DOHH2 (cell line): ENCODE data around the gene DUSP8.
A peak's percentile ranks its signal among the peaks of the same experiment; 100 is the strongest.
"Not testable (repeated sequence)": the region's sequence is repeated elsewhere in the genome, so short reads cannot be mapped to it uniquely, and the experiment has no call there.

Experiments
- H3F3A ChIP-seq: fragments of 200-600 bp; sonication (generic), shearing (Covaris generic); 2 replicates; pipeline ENCODE4 v1.6.0; 2016; ENCODE audit warnings: antibody characterized with exemption, mild to moderate bottlenecking; ENCODE audit not compliant: control insufficient read depth, insufficient read depth
- H3K27ac ChIP-seq: fragments of 200-600 bp; sonication (generic); 2 replicates; pipeline ENCODE4 v1.5.1; 2014; ENCODE audit warnings: low read depth, mild to moderate bottlenecking, low read length, moderate library complexity
- H3K27me3 ChIP-seq: fragments of 200-600 bp; sonication (generic); 2 replicates; pipeline ENCODE4 v1.6.1; 2014; ENCODE audit warnings: mild to moderate bottlenecking, low read length, mixed read lengths; ENCODE audit not compliant: control insufficient read depth
- H3K36me3 ChIP-seq: fragments of 200-600 bp; sonication (generic); 2 replicates; pipeline ENCODE4 v1.6.1; 2014; ENCODE audit warnings: mild to moderate bottlenecking, low read length, moderate library complexity, mixed read lengths; ENCODE audit not compliant: control insufficient read depth
- H3K4me1 ChIP-seq: fragments of 200-600 bp; sonication (generic); 2 replicates; pipeline ENCODE4 v1.6.1; 2014; ENCODE audit warnings: mild to moderate bottlenecking, low read length, mixed read lengths; ENCODE audit not compliant: control insufficient read depth
- H3K4me2 ChIP-seq: fragments of 200-600 bp; sonication (generic); 2 replicates; pipeline ENCODE4 v1.6.0; 2014; ENCODE audit warnings: mild to moderate bottlenecking, low read length, moderate library complexity
- H3K4me3 ChIP-seq: fragments of 200-600 bp; sonication (generic); 2 replicates; pipeline ENCODE4 v1.5.1; 2014; ENCODE audit warnings: mild to moderate bottlenecking, low read length, mixed read lengths
- H3K79me2 ChIP-seq: fragments of 200-600 bp; sonication (generic); 2 replicates; pipeline ENCODE4 v1.6.1; 2014; ENCODE audit warnings: mild to moderate bottlenecking, low read length, mixed read lengths; ENCODE audit not compliant: control insufficient read depth
- H3K9me2 ChIP-seq: fragments of 200-600 bp; sonication (generic); replicated peaks from 2 replicates; pipeline ENCODE4 v1.6.1; 2014; ENCODE audit warnings: mild to moderate bottlenecking, low read length, mixed read lengths; ENCODE audit not compliant: control insufficient read depth
- H3K9me3 ChIP-seq: fragments of 200-600 bp; sonication (generic); 2 replicates; pipeline ENCODE4 v1.6.1; 2014; ENCODE audit warnings: antibody characterized with exemption, low read length, mixed read lengths; ENCODE audit not compliant: control insufficient read depth, insufficient read depth
- H4K20me1 ChIP-seq: fragments of 200-600 bp; sonication (generic); 2 replicates; pipeline ENCODE4 v1.6.0; 2014; ENCODE audit warnings: low read depth, mild to moderate bottlenecking, antibody characterized with exemption, low read length, moderate library complexity; ENCODE audit not compliant: control insufficient read depth, insufficient read depth
- CTCF ChIP-seq: fragments of 200-600 bp; sonication (generic); IDR thresholded peaks from one replicate; pipeline ENCODE4 v1.5.1; 2014; ENCODE audit warnings: antibody characterized with exemption, mild to moderate bottlenecking, low read depth, low read length; ENCODE audit not compliant: poor library complexity, severe bottlenecking
- EZH2phosphoT487 ChIP-seq: fragments of 200-600 bp; sonication (generic); IDR thresholded peaks from 2 replicates; pipeline ENCODE4 v1.6.1; 2017; ENCODE audit warnings: borderline replicate concordance, mild to moderate bottlenecking, antibody characterized with exemption, low read length, moderate library complexity, mixed read lengths

DUSP8 gene

GRCh38 chr11:1576825-1577224 is 4.8 kb upstream of the DUSP8 start:
- Histone ChIP-seq H3K9me2 (no peaks in the 10 kb centered on the region), H3K4me2 (no peak overlapping the region), H3K9me3 (no peaks in the 10 kb centered on the region), H4K20me1 (no peaks in the 10 kb centered on the region), H3K4me3 (no peak overlapping the region), H3K79me2 (no peaks in the 10 kb centered on the region), H3K36me3 (no peaks in the 10 kb centered on the region), H3K27me3 (peaks cover 30% of the 10 kb centered on the region), H3K4me1 (peaks cover 21% of the 10 kb centered on the region), H3F3A (no peaks in the 10 kb centered on the region), H3K27ac (no peak overlapping the region)
- no peak for TF ChIP-seq CTCF
- no peak for TF ChIP-seq EZH2phosphoT487

- not testable (repeated sequence) for H3K4me3 ChIP-seq, H4K20me1 ChIP-seq, H3K4me2 ChIP-seq, H3K27ac ChIP-seq, H3K9me2 ChIP-seq, H3F3A ChIP-seq, H3K36me3 ChIP-seq, H3K9me3 ChIP-seq, H3K79me2 ChIP-seq
- peaks cover 28% of the 10 kb centered on the region for H3K4me1 ChIP-seq
- H3K27me3 ChIP-seq = peaks cover 37% of the 10 kb centered on the region
Measured at GRCh38 chr11:1575756-1576155, 3.7 kb upstream of the DUSP8 start.

- H3K9me3 ChIP-seq = no peaks in the 10 kb centered on the region
- no peaks in the 10 kb centered on the region for H3K79me2 ChIP-seq
- H3K4me3 ChIP-seq = no peak overlapping the region
- H3K4me2 ChIP-seq = peak overlapping the region; percentile 79
- H3K27ac ChIP-seq = no peak overlapping the region
- no peaks in the 10 kb centered on the region for H3F3A ChIP-seq
- no peaks in the 10 kb centered on the region for H4K20me1 ChIP-seq
- no peaks in the 10 kb centered on the region for H3K36me3 ChIP-seq
- H3K27me3 ChIP-seq = peaks cover 45% of the 10 kb centered on the region
- H3K9me2 ChIP-seq = no peaks in the 10 kb centered on the region
- no peak for TF ChIP-seq CTCF
- no peak for TF ChIP-seq EZH2phosphoT487
- H3K4me1 ChIP-seq = peaks cover 28% of the 10 kb centered on the region
Measured at GRCh38 chr11:1574933-1575242, 2.8 kb upstream of the DUSP8 start.

- peak overlapping the region; percentile 79 for H3K4me2 ChIP-seq
- H3K4me3 ChIP-seq = peak overlapping the region; percentile 61
- H3K79me2 ChIP-seq = no peaks in the 10 kb centered on the region
- H4K20me1 ChIP-seq = no peaks in the 10 kb centered on the region
- peaks cover 49% of the 10 kb centered on the region for H3K27me3 ChIP-seq
- H3F3A ChIP-seq = no peaks in the 10 kb centered on the region
- no peaks in the 10 kb centered on the region for H3K9me2 ChIP-seq
- no peak overlapping the region for H3K27ac ChIP-seq
- H3K4me1 ChIP-seq = peaks cover 28% of the 10 kb centered on the region
- H3K36me3 ChIP-seq = no peaks in the 10 kb centered on the region
- TF ChIP-seq EZH2phosphoT487 (no peak), CTCF (peak; percentile 71)
- no peaks in the 10 kb centered on the region for H3K9me3 ChIP-seq
Measured at GRCh38 chr11:1574238-1574932, 2.3 kb upstream of the DUSP8 start.
